Measurements from ENCODE around the gene ANKRD18B. TPM values are rescaled to one million over a fixed set of nuclear protein-coding genes. Genes with fewer than 3 reads are reported as not detected.

The ANKRD18B gene
- total and polyA plus RNA-seq, 12 donors, result 0.13 to 1.8 (median 0.48) TPM; not detected in 6

- intact Hi-C loops (cut with DNase I), result loop anchor here in 2 of 10 donors (5.0 kb wide), 1 partner anchor 102 kb away; no protein-coding TSS in a partner anchor
- Histone ChIP-seq H3K4me3 (no peak overlapping the region), H3K36me3 (no peaks in the 10 kb centered on the region), H3K9me3 (no peaks in the 10 kb centered on the region), H3K27me3 (peaks cover 0 to 21% (median 12%) of the 10 kb centered on the region in 7 donors), H3K4me1 (peaks cover 0 to 9% (median 0%) of the 10 kb centered on the region in 9 donors), H3K27ac (no peak overlapping the region)
- WGBS, 2 donors, result 46 to 48% methylated on average over 3 of the region's 3 CpGs
- no peak for TF ChIP-seq CTCF (IDR thresholded peaks at IDR 0.05)
- ATAC-seq (no peak), DNase-seq (no peak)
Measured at GRCh38 chr9:33619666-33620404, 95.8 kb downstream of the ANKRD18B start.

- DNase-seq (no peak), ATAC-seq (peak in 4 of 8 donors; percentile 37 to 75 (median 54))
- Histone ChIP-seq H3K4me3 (no peak overlapping the region), H3K36me3 (no peaks in the 10 kb centered on the region), H3K27ac (peak overlapping the region in 1 of 10 donors; percentile 3), H3K9me3 (no peaks in the 10 kb centered on the region), H3K27me3 (peaks cover 0 to 27% (median 15%) of the 10 kb centered on the region in 7 donors), H3K4me1 (peaks cover 0 to 9% (median 0%) of the 10 kb centered on the region in 9 donors)
- intact Hi-C loops (cut with DNase I), result loop anchor here in 2 of 10 donors (5.0 kb wide), 1 partner anchor 101 kb away; no protein-coding TSS in a partner anchor
- TF ChIP-seq CTCF (IDR thresholded peaks at IDR 0.05), result no peak
- WGBS, 2 donors, result 62 to 63% methylated on average over 10 of the region's 10 CpGs
Measured at GRCh38 chr9:33620738-33621439, 96.8 kb downstream of the ANKRD18B start.

Other genes with a start within 250 kb of the ANKRD18B start
- 10 to 100 TPM; 27.9 to 44.1 (median 34.5) TPM for gene NFX1, start 233.7 kb upstream of the ANKRD18B start, total RNA-seq
- 10 to 100 TPM; 14.5 to 15.1 TPM for gene NFX1, start 233.7 kb upstream of the ANKRD18B start, polyA plus RNA-seq
- gene AQP7, start 121.7 kb upstream of the ANKRD18B start, total RNA-seq, result 100 to 1,000 TPM in 9 of 10 donors, 10 to 100 TPM in 1; 80.2 to 250 (median 133) TPM
- gene AQP7, start 121.7 kb upstream of the ANKRD18B start, polyA plus RNA-seq, result 100 to 1,000 TPM in 1 of 2 donors, 10 to 100 TPM in 1; 28.2 to 255 TPM
- 10 to 100 TPM in 5 of 10 donors, 1 to 10 TPM in 5; 1.9 to 37.2 (median 10.1) TPM for gene AQP3, start 76.7 kb upstream of the ANKRD18B start, total RNA-seq
- gene AQP3, start 76.7 kb upstream of the ANKRD18B start, polyA plus RNA-seq, result 10 to 100 TPM in 1 of 2 donors, 1 to 10 TPM in 1; 9.2 to 14.4 TPM
- gene NOL6, start 50.3 kb upstream of the ANKRD18B start, total RNA-seq, result 10 to 100 TPM; 13.0 to 23.2 (median 14.1) TPM
- 10 to 100 TPM; 20.9 to 21.6 TPM for gene NOL6, start 50.3 kb upstream of the ANKRD18B start, polyA plus RNA-seq